ENCODE measurements around the gene DGCR6. TPM values are rescaled to one million over a fixed set of nuclear protein-coding genes. Genes with fewer than 3 reads are reported as not detected.
"Not testable (repeated sequence)": the region's sequence is repeated elsewhere in the genome, so short reads cannot be mapped to it uniquely, and the experiment has no call there.

DGCR6 gene
- total and polyA plus RNA-seq, 4 donors: 11.1 to 38.5 (median 25.2) TPM

GRCh38 chr22:18927573-18927972 lies 21.5 kb downstream of the DGCR6 start:
- no peaks in the 10 kb centered on the region for H3K9me3 ChIP-seq (ENCODE audit: control insufficient read depth, insufficient read depth, low read length)
- no CpG with 5 or more reads among the region's 5 CpGs for WGBS (ENCODE audit: insufficient coverage)

DNA sequence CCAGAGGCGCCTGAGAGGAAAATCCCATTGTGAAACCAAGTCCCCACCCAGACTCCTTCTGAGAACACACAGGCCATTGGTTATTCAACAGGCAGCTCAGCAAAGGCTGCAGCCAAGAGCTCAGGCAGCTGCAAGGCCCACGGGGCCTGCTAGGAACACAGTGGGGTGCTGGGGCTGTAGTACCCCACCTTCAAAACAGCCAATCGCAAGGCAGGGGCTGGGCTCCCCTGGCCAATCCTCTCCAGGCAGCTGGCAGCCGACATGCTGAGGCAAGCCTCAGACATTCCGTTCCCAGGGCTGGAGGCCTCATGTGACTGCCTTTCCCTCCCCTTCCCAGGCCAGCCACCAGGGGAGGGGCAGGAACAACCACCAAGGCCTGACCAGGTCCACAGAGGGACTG lies 23.3 kb downstream of the DGCR6 start:
- Histone ChIP-seq H3K27me3 (ENCODE audit: control insufficient read depth, insufficient read depth, low read length) (no peaks in the 10 kb centered on the region), H3K9me3 (ENCODE audit: control insufficient read depth, insufficient read depth, low read length) (no peaks in the 10 kb centered on the region), H3K4me1 (ENCODE audit: control insufficient read depth, insufficient read depth, low read length) (no peaks in the 10 kb centered on the region), H3K27ac (ENCODE audit: low read depth, low read length) (no peak overlapping the region), H3K4me3 (ENCODE audit: low read depth, low read length) (no peak overlapping the region), H3K36me3 (ENCODE audit: control insufficient read depth, insufficient read depth, low read length) (no peaks in the 10 kb centered on the region)
- DNase-seq (ENCODE audit: low read depth in 4 of 6, low spot score in 6 of 6): no peak
- no CpG with 5 or more reads among the region's 5 CpGs for WGBS (ENCODE audit: insufficient coverage)

More at GRCh38 chr22:18927573-18927972, 21.5 kb downstream of the DGCR6 start:
- Histone ChIP-seq H3K36me3 (ENCODE audit: control insufficient read depth, insufficient read depth, low read length) (no peaks in the 10 kb centered on the region), H3K4me1 (ENCODE audit: control insufficient read depth, insufficient read depth, low read length) (no peaks in the 10 kb centered on the region), H3K27ac (ENCODE audit: low read depth, low read length) (no peak overlapping the region), H3K27me3 (ENCODE audit: control insufficient read depth, insufficient read depth, low read length) (no peaks in the 10 kb centered on the region), H3K4me3 (ENCODE audit: low read depth, low read length) (no peak overlapping the region)
- DNase-seq (ENCODE audit: low read depth in 4 of 6, low spot score in 6 of 6): no peak

DNA sequence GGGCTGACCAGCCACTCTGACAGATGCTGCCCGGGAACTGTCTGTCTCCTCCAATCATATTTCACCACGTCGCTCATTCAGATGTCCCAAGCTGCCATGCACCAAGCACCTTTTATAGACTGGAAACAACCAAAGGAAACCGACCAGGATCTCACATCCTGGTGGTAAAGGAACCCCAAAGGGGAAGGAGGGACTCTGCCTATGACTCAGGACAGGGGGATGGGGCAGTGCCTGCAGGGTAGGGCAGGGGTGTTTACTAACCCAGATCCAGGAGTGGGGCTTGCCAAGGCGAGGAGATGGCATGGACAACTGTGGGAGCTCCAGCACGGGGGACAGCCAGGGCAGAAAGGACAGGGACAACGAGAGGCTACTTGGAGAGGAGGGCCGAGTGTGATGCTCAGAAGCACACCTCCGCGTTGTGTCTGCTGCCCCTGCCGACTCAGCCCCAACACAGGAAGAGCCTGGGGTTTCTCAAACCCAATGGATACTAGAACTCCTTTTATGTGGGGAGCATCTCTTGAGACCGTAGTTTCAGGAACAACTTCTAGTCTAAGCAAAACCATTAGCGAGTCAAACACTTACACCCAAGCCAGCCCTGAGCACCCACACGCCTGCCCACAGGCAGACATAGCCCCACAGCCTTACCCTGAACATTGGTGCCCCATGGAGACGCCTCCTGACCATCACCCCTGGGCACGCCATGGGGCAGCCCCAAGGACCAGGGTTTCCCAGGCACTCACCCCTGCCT lies 26.0 kb downstream of the DGCR6 start:
- H3K4me3 ChIP-seq (ENCODE audit: low read depth, low read length): no peak overlapping the region
- no peaks in the 10 kb centered on the region for H3K27me3 ChIP-seq (ENCODE audit: control insufficient read depth, insufficient read depth, low read length)
- H3K36me3 ChIP-seq (ENCODE audit: control insufficient read depth, insufficient read depth, low read length): no peaks in the 10 kb centered on the region
- DNase-seq (ENCODE audit: low read depth in 4 of 6, low spot score in 6 of 6): no peak
- no CpG with 5 or more reads among the region's 16 CpGs for WGBS (ENCODE audit: insufficient coverage)
- no peak overlapping the region for H3K27ac ChIP-seq (ENCODE audit: low read depth, low read length)
- H3K4me1 ChIP-seq (ENCODE audit: control insufficient read depth, insufficient read depth, low read length): no peaks in the 10 kb centered on the region
- H3K9me3 ChIP-seq (ENCODE audit: control insufficient read depth, insufficient read depth, low read length): no peaks in the 10 kb centered on the region

GRCh38 chr22:18933914-18934313 lies 27.8 kb downstream of the DGCR6 start:
- Histone ChIP-seq H3K36me3 (ENCODE audit: control insufficient read depth, insufficient read depth, low read length) (no peaks in the 10 kb centered on the region), H3K4me3 (ENCODE audit: low read depth, low read length) (no peak overlapping the region), H3K27ac (ENCODE audit: low read depth, low read length) (no peak overlapping the region), H3K27me3 (ENCODE audit: control insufficient read depth, insufficient read depth, low read length) (no peaks in the 10 kb centered on the region), H3K9me3 (ENCODE audit: control insufficient read depth, insufficient read depth, low read length) (no peaks in the 10 kb centered on the region), H3K4me1 (ENCODE audit: control insufficient read depth, insufficient read depth, low read length) (no peaks in the 10 kb centered on the region)
- no CpG with 5 or more reads among the region's 7 CpGs for WGBS (ENCODE audit: insufficient coverage)
- DNase-seq (ENCODE audit: low read depth in 4 of 6, low spot score in 6 of 6): no peak

DNA sequence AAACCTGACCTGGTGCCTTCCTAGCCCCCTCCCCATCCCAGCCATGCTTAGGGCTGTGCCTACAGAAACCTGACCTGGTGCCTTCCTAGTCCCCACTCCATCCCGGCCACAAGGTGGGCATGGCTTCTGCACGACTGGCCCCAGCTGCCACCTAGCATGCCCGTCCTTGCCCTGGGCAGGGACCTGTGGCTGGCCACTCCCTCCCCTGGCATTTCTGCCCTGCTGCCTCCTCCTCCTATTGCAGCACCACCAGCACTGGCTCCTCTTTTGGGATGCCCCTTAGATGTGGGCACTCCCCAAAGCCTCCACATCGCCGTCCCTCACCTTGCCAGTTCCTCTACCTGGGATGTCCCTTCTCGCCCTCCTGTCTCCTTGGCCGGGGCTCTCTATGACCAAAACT lies 28.6 kb downstream of the DGCR6 start:
- H3K36me3 ChIP-seq (ENCODE audit: control insufficient read depth, insufficient read depth, low read length); H3K4me1 ChIP-seq (ENCODE audit: control insufficient read depth, insufficient read depth, low read length); H3K4me3 ChIP-seq (ENCODE audit: low read depth, low read length); H3K27ac ChIP-seq (ENCODE audit: low read depth, low read length); H3K27me3 ChIP-seq (ENCODE audit: control insufficient read depth, insufficient read depth, low read length); DNase-seq (ENCODE audit: low read depth in 4 of 6, low spot score in 6 of 6); H3K9me3 ChIP-seq (ENCODE audit: control insufficient read depth, insufficient read depth, low read length): not testable (repeated sequence)
- WGBS (ENCODE audit: insufficient coverage): no CpG with 5 or more reads among the region's 7 CpGs

DNA sequence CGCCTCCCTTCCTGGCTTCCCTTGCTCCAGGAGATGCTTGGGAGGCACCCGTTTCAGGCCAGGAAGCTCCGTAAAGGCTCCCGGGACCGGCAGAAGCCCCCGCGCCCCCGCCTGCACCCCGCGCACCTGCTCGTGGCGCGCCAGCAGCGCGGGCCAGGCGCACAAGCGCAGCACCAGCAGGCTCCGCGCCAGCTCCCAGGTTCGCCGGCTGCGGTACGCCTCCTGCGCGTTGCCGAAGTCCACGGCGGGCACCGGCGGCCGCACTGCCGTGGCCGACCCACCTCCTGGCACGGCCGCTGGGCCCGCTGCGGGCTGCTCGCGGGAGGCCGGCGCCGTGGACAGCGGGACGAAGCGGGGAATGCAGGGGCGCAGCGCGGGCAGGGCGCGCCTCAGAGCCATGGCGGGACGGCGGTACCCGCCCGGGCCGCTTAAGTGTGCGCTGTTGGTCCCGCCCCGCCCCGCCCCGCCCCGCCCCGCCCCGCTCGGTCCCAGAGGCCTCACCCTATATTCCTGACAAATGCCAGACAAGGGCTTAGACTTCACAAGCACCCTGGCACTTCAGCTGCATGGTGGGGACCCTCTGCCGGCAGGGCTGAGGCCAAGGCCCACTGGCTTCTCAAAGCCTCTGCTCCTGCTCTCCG lies 29.9 kb downstream of the DGCR6 start, which contains the start of gene PRODH:
Gene PRODH (minus strand): TSS at position 405 of the 641 bp plus-strand sequence. CDS start 6 bp downstream, at position 399.
- no peak within 1 kb of the TSS for H3K27ac ChIP-seq (ENCODE audit: low read depth, low read length)
- H3K27me3 ChIP-seq (ENCODE audit: control insufficient read depth, insufficient read depth, low read length): no peaks in the 10 kb centered on the region
- WGBS (ENCODE audit: insufficient coverage): no CpG with 5 or more reads among the region's 67 CpGs
- H3K9me3 ChIP-seq (ENCODE audit: control insufficient read depth, insufficient read depth, low read length): no peaks in the 10 kb centered on the region
- no peak within 1 kb of the TSS for H3K4me3 ChIP-seq (ENCODE audit: low read depth, low read length)
- no peaks in the 10 kb centered on the region for H3K4me1 ChIP-seq (ENCODE audit: control insufficient read depth, insufficient read depth, low read length)
- DNase-seq (ENCODE audit: low read depth in 4 of 6, low spot score in 6 of 6): no peak
- no peaks in the 10 kb centered on the region for H3K36me3 ChIP-seq (ENCODE audit: control insufficient read depth, insufficient read depth, low read length)

DNA sequence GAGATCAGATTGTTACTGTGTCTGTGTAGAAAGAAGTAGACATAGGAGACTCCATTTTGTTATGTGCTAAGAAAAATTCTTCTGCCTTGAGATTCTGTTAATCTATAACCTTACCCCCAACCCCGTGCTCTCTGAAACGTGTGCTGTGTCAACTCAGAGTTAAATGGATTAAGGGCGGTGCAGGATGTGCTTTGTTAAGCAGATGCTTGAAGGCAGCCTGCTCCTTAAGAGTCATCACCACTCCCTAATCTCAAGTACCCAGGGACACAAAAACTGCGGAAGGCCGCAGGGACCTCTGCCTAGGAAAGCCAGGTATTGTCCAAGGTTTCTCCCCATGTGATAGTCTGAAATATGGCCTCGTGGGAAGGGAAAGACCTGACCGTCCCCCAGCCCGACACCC lies 32.6 kb downstream of the DGCR6 start:
- no CpG with 5 or more reads among the region's 8 CpGs for WGBS (ENCODE audit: insufficient coverage)

GRCh38 chr22:18947105-18947504 lies 41.0 kb downstream of the DGCR6 start:
- WGBS (ENCODE audit: insufficient coverage): no CpG with 5 or more reads among the region's 9 CpGs
- not testable (repeated sequence) for H3K9me3 ChIP-seq (ENCODE audit: control insufficient read depth, insufficient read depth, low read length); H3K27me3 ChIP-seq (ENCODE audit: control insufficient read depth, insufficient read depth, low read length); H3K4me1 ChIP-seq (ENCODE audit: control insufficient read depth, insufficient read depth, low read length); DNase-seq (ENCODE audit: low read depth in 4 of 6, low spot score in 6 of 6); H3K27ac ChIP-seq (ENCODE audit: low read depth, low read length); H3K36me3 ChIP-seq (ENCODE audit: control insufficient read depth, insufficient read depth, low read length); H3K4me3 ChIP-seq (ENCODE audit: low read depth, low read length)

More for the DNA sequence above, 32.6 kb downstream of the DGCR6 start:
- not testable (repeated sequence) for H3K4me1 ChIP-seq (ENCODE audit: control insufficient read depth, insufficient read depth, low read length); H3K27me3 ChIP-seq (ENCODE audit: control insufficient read depth, insufficient read depth, low read length); H3K36me3 ChIP-seq (ENCODE audit: control insufficient read depth, insufficient read depth, low read length); DNase-seq (ENCODE audit: low read depth in 4 of 6, low spot score in 6 of 6); H3K27ac ChIP-seq (ENCODE audit: low read depth, low read length); H3K4me3 ChIP-seq (ENCODE audit: low read depth, low read length); H3K9me3 ChIP-seq (ENCODE audit: control insufficient read depth, insufficient read depth, low read length)

GRCh38 chr22:18947905-18948304 lies 41.8 kb downstream of the DGCR6 start:
- DNase-seq (ENCODE audit: low read depth in 4 of 6, low spot score in 6 of 6): no peak
- Histone ChIP-seq H3K27me3 (ENCODE audit: control insufficient read depth, insufficient read depth, low read length) (no peaks in the 10 kb centered on the region), H3K4me3 (ENCODE audit: low read depth, low read length) (no peak overlapping the region), H3K4me1 (ENCODE audit: control insufficient read depth, insufficient read depth, low read length) (no peaks in the 10 kb centered on the region), H3K27ac (ENCODE audit: low read depth, low read length) (no peak overlapping the region), H3K36me3 (ENCODE audit: control insufficient read depth, insufficient read depth, low read length) (no peaks in the 10 kb centered on the region), H3K9me3 (ENCODE audit: control insufficient read depth, insufficient read depth, low read length) (no peaks in the 10 kb centered on the region)
- WGBS (ENCODE audit: insufficient coverage): 79% methylated on average over 12 of the region's 12 CpGs

- Histone ChIP-seq H3K27me3 (ENCODE audit: control insufficient read depth, insufficient read depth, low read length) (no peaks in the 10 kb centered on the region), H3K36me3 (ENCODE audit: control insufficient read depth, insufficient read depth, low read length) (no peaks in the 10 kb centered on the region)
- DNase-seq (ENCODE audit: low read depth in 4 of 6, low spot score in 6 of 6): no peak
Measured at GRCh38 chr22:18950141-18950540, 44.0 kb downstream of the DGCR6 start.

More at GRCh38 chr22:18950141-18950540, 44.0 kb downstream of the DGCR6 start:
- Histone ChIP-seq H3K9me3 (ENCODE audit: control insufficient read depth, insufficient read depth, low read length) (no peaks in the 10 kb centered on the region), H3K27ac (ENCODE audit: low read depth, low read length) (no peak overlapping the region), H3K4me3 (ENCODE audit: low read depth, low read length) (no peak overlapping the region), H3K4me1 (ENCODE audit: control insufficient read depth, insufficient read depth, low read length) (no peaks in the 10 kb centered on the region)
- 82% methylated on average over 5 of the region's 5 CpGs for WGBS (ENCODE audit: insufficient coverage)
